SU-DHL-6 (cell line): Measurements from ENCODE around the gene C2CD3.
"Not testable (repeated sequence)": the region's sequence is repeated elsewhere in the genome, so short reads cannot be mapped to it uniquely, and the experiment has no call there.

ENCODE experiments used
- CTCF ChIP-seq: fragments of 200-600 bp; sonication (generic); IDR thresholded peaks from one replicate; pipeline ENCODE4 v1.5.1; 2017; ENCODE audit warnings: antibody characterized with exemption, mild to moderate bottlenecking, low read length, moderate library complexity; ENCODE audit not compliant: insufficient read depth, poor library complexity, severe bottlenecking
- EZH2phosphoT487 ChIP-seq: fragments of 200-600 bp; sonication (generic), shearing (Covaris generic); conservative IDR thresholded peaks from 2 replicates; pipeline ENCODE4 v1.6.1; 2018; ENCODE audit warnings: mild to moderate bottlenecking, antibody characterized with exemption, low read length, moderate library complexity, mixed read lengths

GRCh38 chr11:74120260-74121035, 50.4 kb downstream of the C2CD3 start:
- TF ChIP-seq CTCF, EZH2phosphoT487: not testable (repeated sequence)
